GM12878 (cell line): ENCODE results near the gene BBOX1. TPM values are rescaled to one million over a fixed set of nuclear protein-coding genes. Genes with fewer than 3 reads are reported as not detected.

Source experiments
- ATAC-seq: fragments of 200-7000 bp; cut with Tn5 transposase; 3 replicates; pipeline ENCODE4 v1.9.1; 2020; ENCODE audit warnings: mild to moderate bottlenecking, moderate library complexity
- BruUV-seq: library from RNA; stranded (reverse); fragments of 400-500 nt; replicated peaks from 2 replicates; lab custom pipeline; 2021; lab: Mats Ljungman, UMichigan
- CTCF ChIA-PET: fragments of 300-600 bp; sonication (Branson Sonifier 250); formaldehyde crosslinking; extraction: SDS; loops from one replicate; lab custom pipeline; 2021; ENCODE audit warnings: inconsistent platforms; lab: Yijun Ruan, JAX
- POLR2A ChIA-PET: fragments of 350-600 bp; formaldehyde crosslinking; extraction: SDS; loops from one replicate; lab custom pipeline; 2021; ENCODE audit warnings: inconsistent platforms; lab: Charles Lee
- RAD21 ChIA-PET: fragments of 300-600 bp; sonication (Branson Sonifier 250); formaldehyde crosslinking; loops from one replicate; lab custom pipeline; 2023; ENCODE audit warnings: antibody characterized with exemption; ENCODE audit not compliant: unreplicated experiment; lab: Charles Lee
- SMC1A ChIA-PET: fragments of 300-600 bp; sonication (Branson Sonifier 250); formaldehyde crosslinking; loops from one replicate; lab custom pipeline; 2023; ENCODE audit not compliant: unreplicated experiment, uncharacterized antibody; lab: Charles Lee
- DNase-seq: peaks from one replicate; pipeline ENCODE4 v3.0.0-alpha.2; 2011; ENCODE audit warnings: low read depth, low spot score
- FAIRE-seq: peaks from 3 replicates; lab custom pipeline; 2011; peaks lifted over from hg19 to GRCh38; lab: Jason Lieb, UNC
- H2AFZ ChIP-seq: 2 replicates; pipeline ENCODE4 v1.6.0; 2011; ENCODE audit warnings: low read depth, low read length, control low read depth; ENCODE audit not compliant: control insufficient read depth
- H3K27ac ChIP-seq: 2 replicates; pipeline ENCODE4 v1.5.1; 2011; ENCODE audit warnings: control low read depth; ENCODE audit not compliant: control insufficient read depth, insufficient read depth
- H3K27me3 ChIP-seq, 2 experiments: replicated peaks in 1 of 2; 2 replicates each; pipeline versions ENCODE4 v1.6.0 to v1.6.1; 2011; ENCODE audit warnings: low read length in 1 of 2; ENCODE audit not compliant: control insufficient read depth in 2 of 2, insufficient read depth in 2 of 2
- H3K36me3 ChIP-seq, 2 experiments: 2 replicates each; pipeline ENCODE4 v1.5.1; 2011; ENCODE audit warnings: low read length in 1 of 2; ENCODE audit not compliant: control insufficient read depth in 2 of 2, insufficient read depth in 2 of 2
- H3K4me1 ChIP-seq: 2 replicates; pipeline ENCODE4 v1.6.1; 2011; ENCODE audit warnings: mild to moderate bottlenecking, low read length, moderate library complexity, mixed read lengths; ENCODE audit not compliant: control insufficient read depth, insufficient read depth
- H3K4me2 ChIP-seq: 2 replicates; pipeline ENCODE4 v1.6.0; 2011; ENCODE audit warnings: control low read depth; ENCODE audit not compliant: control insufficient read depth, insufficient read depth
- H3K4me3 ChIP-seq: fragments of 200-600 bp; sonication (generic); 2 replicates; pipeline ENCODE4 v1.5.1; 2016
- H3K79me2 ChIP-seq: 2 replicates; pipeline ENCODE4 v1.6.0; 2011; ENCODE audit warnings: low read length; ENCODE audit not compliant: control insufficient read depth, insufficient read depth
- H3K9ac ChIP-seq: 2 replicates; pipeline ENCODE4 v1.8.0; 2011; ENCODE audit warnings: low read length, control low read depth, mixed read lengths; ENCODE audit not compliant: control insufficient read depth, insufficient read depth
- H3K9me3 ChIP-seq: replicated peaks from 3 replicates; pipeline ENCODE4 v1.5.1; 2011; ENCODE audit warnings: mild to moderate bottlenecking, low read length; ENCODE audit not compliant: control insufficient read depth, insufficient read depth
- H4K20me1 ChIP-seq: 2 replicates; pipeline ENCODE4 v1.6.0; 2011; ENCODE audit not compliant: control insufficient read depth, insufficient read depth
- CBFB ChIP-seq: IDR thresholded peaks from 2 replicates; pipeline ENCODE4 v1.6.1; 2016; ENCODE audit warnings: antibody characterized with exemption, low read depth
- HDAC2 ChIP-seq: fragments of 200-600 bp; sonication (generic); IDR thresholded peaks from 2 replicates; pipeline ENCODE4 v1.6.1; 2017
- IRF4 ChIP-seq: IDR thresholded peaks from 2 replicates; pipeline ENCODE4 v1.6.1; 2011; ENCODE audit warnings: low read depth, low read length
- MYB ChIP-seq: fragments of 150-350 bp; IDR thresholded peaks from 2 replicates; pipeline ENCODE4 v1.6.1; 2014; ENCODE audit warnings: mild to moderate bottlenecking, low read depth, low read length, borderline replicate concordance
- MYC ChIP-seq: IDR thresholded peaks from 2 replicates; pipeline ENCODE4 v1.6.1; 2011; ENCODE audit warnings: mild to moderate bottlenecking, low read length, moderate library complexity, inconsistent platforms; ENCODE audit not compliant: insufficient read depth, insufficient replicate concordance, insufficient read length, severe bottlenecking
- RBBP5 ChIP-seq: fragments of 200-600 bp; sonication (generic); conservative IDR thresholded peaks from 2 replicates; pipeline ENCODE4 v1.6.1; 2016
- SP1 ChIP-seq: IDR thresholded peaks from one replicate; pipeline ENCODE4 v1.6.1; 2011; ENCODE audit warnings: low read depth, low read length
- SREBF1 ChIP-seq: IDR thresholded peaks from 2 replicates; pipeline ENCODE4 v1.6.1; 2012; ENCODE audit warnings: mild to moderate bottlenecking, low read length
- STAT1 ChIP-seq: fragments of 450-650 bp; conservative IDR thresholded peaks from 2 replicates; pipeline ENCODE4 v1.6.1; 2014; ENCODE audit warnings: antibody characterized with exemption, mild to moderate bottlenecking
- ZNF207 ChIP-seq: fragments of 450-650 bp; IDR thresholded peaks from 2 replicates; pipeline ENCODE4 v1.6.1; 2014; ENCODE audit warnings: antibody characterized with exemption, mild to moderate bottlenecking, borderline replicate concordance
- WGBS: methylation state at CpG from one replicate; pipeline ENCODE4 v1.1.6; 2016; ENCODE audit warnings: low lambda C conversion rate; ENCODE audit not compliant: insufficient replicate concordance, insufficient coverage; ENCODE audit errors: missing lambda C conversion rate; 5-methylcytosine and 5-hydroxymethylcytosine counted together
- in situ Hi-C: fragments of 300-500 bp; cut with MboI; formaldehyde crosslinking; loops from 9 replicates; pipeline ENCODE4 v1.14.3; 2018; ENCODE audit warnings: mixed read lengths
- intact Hi-C: fragments of 100-400 bp; cut with micrococcal nuclease; formaldehyde crosslinking; loops from one replicate; pipeline ENCODE4 v1.14.2; 2022; ENCODE audit not compliant: unreplicated experiment
- polyA plus RNA-seq, 11 experiments: library from polyadenylated mRNA; depleted of rRNA in 4 of 11; unstranded in 6 of 11; stranded (reverse) in 5 of 11; fragments of >200 nt; fragmentation: Nextera tagmentation in 4 of 11; fragmentation: Illumina TruSeq in 1 of 11; extraction: Ambion mirVana in 4 of 11; extraction: Trizol in 1 of 11; gene quantifications; 1 replicate in 1 of 11; 2 replicates in 10 of 11; pipeline versions ENCODE4 v1.2.1 to v1.2.3, GENCODE V29; 2011 to 2016; ENCODE audit warnings: inconsistent platforms in 2 of 11, missing spikeins in 2 of 11, low read depth in 1 of 11
- total RNA-seq, 4 experiments: library from RNA; depleted of rRNA in 3 of 4; stranded (reverse); fragments of >200 nt in 3 of 4; fragmentation: Illumina TruSeq in 1 of 4; extraction: Trizol in 1 of 4; gene quantifications; 2 replicates each; pipeline versions ENCODE4 v1.2.1 to v1.2.3, GENCODE V29; 2013 to 2021
- TF ChIP-seq, protein P1 (sequence below): fragments of 450-650 bp; formaldehyde crosslinking; IDR thresholded peaks from 2 replicates; pipeline ENCODE4 v1.4.0; 2020; ENCODE audit warnings: mild to moderate bottlenecking, moderate library complexity

The BBOX1 gene
- total and polyA plus RNA-seq, 10 of the 15 experiments (the other 5 are each of a cell fraction or from before 2014, with no cell fraction given), result 3.5 TPM; not detected in 9

DNA sequence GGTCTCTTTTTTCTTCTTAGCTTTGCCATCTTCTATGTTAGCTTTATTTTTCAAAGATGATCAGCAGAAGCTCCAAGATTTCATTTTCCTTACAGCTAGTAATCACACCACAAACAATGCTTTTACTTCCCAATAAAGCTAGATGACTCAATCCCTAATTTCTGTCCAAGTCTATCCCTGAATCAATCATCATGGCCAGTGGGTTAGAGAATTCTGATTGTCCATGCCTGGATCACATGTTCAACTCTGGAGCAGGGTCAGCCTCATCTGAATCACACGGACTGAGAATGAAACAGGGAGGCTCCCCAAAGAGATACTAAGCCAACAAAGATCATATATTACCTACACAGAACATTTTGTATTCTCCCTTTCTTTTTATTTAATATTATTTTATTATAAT, 79.6 kb downstream of the BBOX1 start:
- FAIRE-seq (no peak), DNase-seq (no peak), ATAC-seq (no peak)
- 0% methylated on average over 1 of the region's 1 CpG for WGBS
- Histone ChIP-seq H3K4me3 (no peak overlapping the region), H3K4me1 (no peaks in the 10 kb centered on the region), H3K9ac (no peak overlapping the region), H3K4me2 (no peak overlapping the region), H3K27me3 (no peaks in the 10 kb centered on the region), H3K79me2 (no peaks in the 10 kb centered on the region), H2AFZ (no peak overlapping the region), H4K20me1 (no peaks in the 10 kb centered on the region), H3K36me3 (no peaks in the 10 kb centered on the region), H3K27ac (no peak overlapping the region), H3K9me3 (no peaks in the 10 kb centered on the region)
- ChIA-PET POLR2A (no interaction called here), SMC1A (interaction anchor here (0.7 to 1.7 kb wide), 4 partner anchors 28 to 839 kb away, joined by 3 to 4 read pairs (median 4); partner anchors contain the start of gene BBOX1), RAD21 (no interaction called here), CTCF (interaction anchor here (0.7 to 1.4 kb wide), 3 partner anchors 28 to 367 kb away, joined by 3 to 4 read pairs (median 3); no protein-coding TSS in a partner anchor)
- no TSS peak for BruUV-seq
- in situ Hi-C loops, result no loop called here
- TF ChIP-seq ZNF207, result no peak
- intact Hi-C loops, result loop anchor here (10.0 kb wide), 1 partner anchor 365 kb away; no protein-coding TSS in a partner anchor

DNA sequence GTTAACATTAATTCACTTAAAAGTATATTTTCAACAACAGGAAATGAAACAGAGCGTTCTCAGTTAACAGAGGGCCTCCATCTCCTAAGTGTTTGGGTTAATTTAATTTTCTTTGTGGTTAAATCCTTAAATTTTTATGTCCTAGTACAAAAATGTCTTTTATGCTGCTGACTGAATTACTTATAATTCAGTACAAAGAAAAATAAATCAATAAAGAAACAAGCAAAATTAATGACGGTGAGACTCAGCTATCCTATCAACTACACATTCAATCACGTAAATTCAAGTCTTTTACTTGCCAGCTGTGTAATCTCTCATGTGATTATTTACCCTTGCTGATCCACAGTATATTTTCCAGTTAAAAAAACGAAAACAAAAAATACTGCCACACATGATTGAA, 81.4 kb downstream of the BBOX1 start:
- Histone ChIP-seq H3K36me3 (no peaks in the 10 kb centered on the region), H3K4me1 (no peaks in the 10 kb centered on the region), H3K79me2 (no peaks in the 10 kb centered on the region), H2AFZ (no peak overlapping the region), H3K27ac (no peak overlapping the region), H3K27me3 (no peaks in the 10 kb centered on the region), H3K4me3 (no peak overlapping the region), H4K20me1 (no peaks in the 10 kb centered on the region), H3K9ac (no peak overlapping the region), H3K9me3 (no peaks in the 10 kb centered on the region), H3K4me2 (no peak overlapping the region)
- no TSS peak for BruUV-seq
- DNase-seq, result no peak
- FAIRE-seq, result no peak
- WGBS, result 19% methylated on average over 4 of the region's 4 CpGs
- in situ Hi-C loops, result no loop called here
- RAD21 ChIA-PET, result interaction anchor here (1.5 kb wide), 1 partner anchor 37 kb away, joined by 4 read pairs; no protein-coding TSS in a partner anchor
- intact Hi-C loops, result loop anchor here (10.0 kb wide), 1 partner anchor 367 kb away; no protein-coding TSS in a partner anchor
- CTCF ChIA-PET, result interaction anchor here (0.9 to 1.1 kb wide), 3 partner anchors 9 to 19 kb away, joined by 3 read pairs; no protein-coding TSS in a partner anchor
- SMC1A ChIA-PET, result interaction anchor here (1.6 kb wide), 1 partner anchor 420 kb away, joined by 4 read pairs; no protein-coding TSS in a partner anchor
- ATAC-seq, result no peak
- POLR2A ChIA-PET, result no interaction called here
- TF ChIP-seq IRF4 (no peak), RBBP5 (no peak), HDAC2 (no peak), SREBF1 (no peak), STAT1 (no peak), CBFB (no peak), MYC (no peak), SP1 (no peak), MYB (no peak)
- TF ChIP-seq, protein P1, sequence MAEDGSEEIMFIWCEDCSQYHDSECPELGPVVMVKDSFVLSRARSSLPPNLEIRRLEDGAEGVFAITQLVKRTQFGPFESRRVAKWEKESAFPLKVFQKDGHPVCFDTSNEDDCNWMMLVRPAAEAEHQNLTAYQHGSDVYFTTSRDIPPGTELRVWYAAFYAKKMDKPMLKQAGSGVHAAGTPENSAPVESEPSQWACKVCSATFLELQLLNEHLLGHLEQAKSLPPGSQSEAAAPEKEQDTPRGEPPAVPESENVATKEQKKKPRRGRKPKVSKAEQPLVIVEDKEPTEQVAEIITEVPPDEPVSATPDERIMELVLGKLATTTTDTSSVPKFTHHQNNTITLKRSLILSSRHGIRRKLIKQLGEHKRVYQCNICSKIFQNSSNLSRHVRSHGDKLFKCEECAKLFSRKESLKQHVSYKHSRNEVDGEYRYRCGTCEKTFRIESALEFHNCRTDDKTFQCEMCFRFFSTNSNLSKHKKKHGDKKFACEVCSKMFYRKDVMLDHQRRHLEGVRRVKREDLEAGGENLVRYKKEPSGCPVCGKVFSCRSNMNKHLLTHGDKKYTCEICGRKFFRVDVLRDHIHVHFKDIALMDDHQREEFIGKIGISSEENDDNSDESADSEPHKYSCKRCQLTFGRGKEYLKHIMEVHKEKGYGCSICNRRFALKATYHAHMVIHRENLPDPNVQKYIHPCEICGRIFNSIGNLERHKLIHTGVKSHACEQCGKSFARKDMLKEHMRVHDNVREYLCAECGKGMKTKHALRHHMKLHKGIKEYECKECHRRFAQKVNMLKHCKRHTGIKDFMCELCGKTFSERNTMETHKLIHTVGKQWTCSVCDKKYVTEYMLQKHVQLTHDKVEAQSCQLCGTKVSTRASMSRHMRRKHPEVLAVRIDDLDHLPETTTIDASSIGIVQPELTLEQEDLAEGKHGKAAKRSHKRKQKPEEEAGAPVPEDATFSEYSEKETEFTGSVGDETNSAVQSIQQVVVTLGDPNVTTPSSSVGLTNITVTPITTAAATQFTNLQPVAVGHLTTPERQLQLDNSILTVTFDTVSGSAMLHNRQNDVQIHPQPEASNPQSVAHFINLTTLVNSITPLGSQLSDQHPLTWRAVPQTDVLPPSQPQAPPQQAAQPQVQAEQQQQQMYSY (CRISPR knock-in tag), result no peak
